ENCODE measurements around the gene ADCY4.

ADCY4 gene

GRCh38 chr14:24314377-24315193 lies 20.3 kb downstream of the ADCY4 start:
- DNase-seq = no peak

DNA sequence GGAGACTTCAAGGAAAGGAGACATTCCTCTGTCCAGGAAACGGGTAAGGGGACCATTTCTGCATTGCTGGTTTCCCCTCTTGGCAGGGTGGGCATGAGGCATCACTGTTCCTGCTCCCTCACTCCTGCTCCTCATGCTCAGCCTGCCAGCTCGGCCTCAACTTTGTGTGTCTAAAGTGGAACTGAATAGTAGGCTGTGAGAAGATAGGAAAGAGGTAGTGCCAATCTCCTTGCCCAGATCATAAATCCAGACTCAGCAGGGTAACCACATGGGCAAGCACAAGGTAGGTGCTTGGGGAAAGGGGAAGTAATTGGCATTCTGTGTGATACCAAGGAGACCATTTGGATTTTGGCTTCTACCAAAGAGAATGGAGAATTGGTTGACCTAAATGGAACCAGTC lies 21.0 kb downstream of the ADCY4 start:
- no peak for DNase-seq

GRCh38 chr14:24312736-24313507 lies 21.9 kb downstream of the ADCY4 start:
- DNase-seq = no peak

- DNase-seq = no peak
Measured at GRCh38 chr14:24311837-24312615, 22.8 kb downstream of the ADCY4 start.

DNA sequence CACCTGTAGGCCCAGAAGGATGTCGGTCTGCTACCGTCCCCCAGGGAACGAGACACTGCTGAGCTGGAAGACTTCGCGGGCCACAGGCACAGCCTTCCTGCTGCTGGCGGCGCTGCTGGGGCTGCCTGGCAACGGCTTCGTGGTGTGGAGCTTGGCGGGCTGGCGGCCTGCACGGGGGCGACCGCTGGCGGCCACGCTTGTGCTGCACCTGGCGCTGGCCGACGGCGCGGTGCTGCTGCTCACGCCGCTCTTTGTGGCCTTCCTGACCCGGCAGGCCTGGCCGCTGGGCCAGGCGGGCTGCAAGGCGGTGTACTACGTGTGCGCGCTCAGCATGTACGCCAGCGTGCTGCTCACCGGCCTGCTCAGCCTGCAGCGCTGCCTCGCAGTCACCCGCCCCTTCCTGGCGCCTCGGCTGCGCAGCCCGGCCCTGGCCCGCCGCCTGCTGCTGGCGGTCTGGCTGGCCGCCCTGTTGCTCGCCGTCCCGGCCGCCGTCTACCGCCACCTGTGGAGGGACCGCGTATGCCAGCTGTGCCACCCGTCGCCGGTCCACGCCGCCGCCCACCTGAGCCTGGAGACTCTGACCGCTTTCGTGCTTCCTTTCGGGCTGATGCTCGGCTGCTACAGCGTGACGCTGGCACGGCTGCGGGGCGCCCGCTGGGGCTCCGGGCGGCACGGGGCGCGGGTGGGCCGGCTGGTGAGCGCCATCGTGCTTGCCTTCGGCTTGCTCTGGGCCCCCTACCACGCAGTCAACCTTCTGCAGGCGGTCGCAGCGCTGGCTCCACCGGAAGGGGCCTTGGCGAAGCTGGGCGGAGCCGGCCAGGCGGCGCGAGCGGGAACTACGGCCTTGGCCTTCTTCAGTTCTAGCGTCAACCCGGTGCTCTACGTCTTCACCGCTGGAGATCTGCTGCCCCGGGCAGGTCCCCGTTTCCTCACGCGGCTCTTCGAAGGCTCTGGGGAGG lies 23.9 kb downstream of the ADCY4 start, which contains the start of gene LTB4R:
TSS of gene LTB4R (plus strand) at position 857 of the 959 bp plus-strand sequence. CDS start 4,150 bp downstream, outside the sequence.
- peak in 3 of 4 experiments; percentile 31 to 59 (median 53) for DNase-seq

DNA sequence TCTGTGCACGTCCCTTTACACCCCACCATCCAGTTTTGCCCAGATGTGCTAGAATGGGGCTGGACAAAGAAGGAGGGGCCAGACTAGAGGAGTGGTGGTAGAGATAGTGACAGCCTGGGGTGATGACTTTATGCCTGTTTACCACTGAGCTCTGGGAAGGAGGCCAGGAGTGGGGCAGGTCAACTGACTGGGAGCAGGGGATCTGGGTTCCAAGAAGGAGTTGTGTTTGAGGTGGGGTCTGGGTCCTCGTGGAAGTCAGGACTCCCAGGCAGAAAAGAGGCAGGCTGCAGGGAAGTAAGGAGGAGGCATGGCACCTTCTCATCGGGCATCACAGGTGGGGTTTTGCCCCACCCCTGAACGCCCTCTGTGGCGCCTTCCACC lies 24.6 kb downstream of the ADCY4 start:
- DNase-seq = no peak

DNA sequence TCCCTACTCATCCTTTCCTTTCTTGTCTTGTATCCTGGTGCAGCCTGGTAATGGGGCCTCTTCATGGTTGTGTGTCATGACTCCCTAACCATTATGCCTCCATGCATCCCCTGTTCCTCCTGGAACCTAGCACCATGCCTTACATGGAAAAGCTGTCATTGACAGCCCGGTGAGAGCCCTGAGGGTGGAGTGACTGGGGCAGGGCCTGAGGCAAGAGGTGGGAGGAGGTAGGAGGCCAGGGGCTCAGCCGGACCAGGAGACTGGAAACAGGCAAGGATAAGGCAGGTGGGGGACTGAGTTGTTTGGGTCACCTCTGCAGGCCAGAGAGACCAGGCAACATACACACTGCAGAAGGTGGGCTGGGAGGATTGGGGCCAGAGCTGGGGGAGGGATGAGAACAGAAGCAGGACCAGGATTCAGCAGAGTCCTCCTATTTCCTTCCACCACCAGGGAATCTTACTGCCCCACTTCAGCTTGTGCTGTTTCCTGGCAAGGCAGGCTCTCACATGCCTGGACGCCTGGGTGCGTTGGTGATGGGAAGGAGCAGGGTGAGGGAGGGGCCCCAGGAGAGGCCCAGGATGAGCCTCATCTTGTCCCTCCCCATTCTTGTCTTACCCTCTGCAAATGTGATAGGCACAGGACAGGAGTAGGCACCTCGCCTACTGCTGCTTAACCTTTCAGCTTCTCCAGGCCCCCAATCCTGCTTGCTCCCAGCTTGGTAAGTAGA lies 25.2 kb downstream of the ADCY4 start, which contains the start of gene LTB4R2:
TSS of gene LTB4R2 (plus strand) at position 603 of the 727 bp plus-strand sequence. CDS start 525 bp downstream, outside the sequence.
- DNase-seq = no peak

- DNase-seq = no peak
Measured at GRCh38 chr14:24308342-24309124, 26.3 kb downstream of the ADCY4 start.

DNA sequence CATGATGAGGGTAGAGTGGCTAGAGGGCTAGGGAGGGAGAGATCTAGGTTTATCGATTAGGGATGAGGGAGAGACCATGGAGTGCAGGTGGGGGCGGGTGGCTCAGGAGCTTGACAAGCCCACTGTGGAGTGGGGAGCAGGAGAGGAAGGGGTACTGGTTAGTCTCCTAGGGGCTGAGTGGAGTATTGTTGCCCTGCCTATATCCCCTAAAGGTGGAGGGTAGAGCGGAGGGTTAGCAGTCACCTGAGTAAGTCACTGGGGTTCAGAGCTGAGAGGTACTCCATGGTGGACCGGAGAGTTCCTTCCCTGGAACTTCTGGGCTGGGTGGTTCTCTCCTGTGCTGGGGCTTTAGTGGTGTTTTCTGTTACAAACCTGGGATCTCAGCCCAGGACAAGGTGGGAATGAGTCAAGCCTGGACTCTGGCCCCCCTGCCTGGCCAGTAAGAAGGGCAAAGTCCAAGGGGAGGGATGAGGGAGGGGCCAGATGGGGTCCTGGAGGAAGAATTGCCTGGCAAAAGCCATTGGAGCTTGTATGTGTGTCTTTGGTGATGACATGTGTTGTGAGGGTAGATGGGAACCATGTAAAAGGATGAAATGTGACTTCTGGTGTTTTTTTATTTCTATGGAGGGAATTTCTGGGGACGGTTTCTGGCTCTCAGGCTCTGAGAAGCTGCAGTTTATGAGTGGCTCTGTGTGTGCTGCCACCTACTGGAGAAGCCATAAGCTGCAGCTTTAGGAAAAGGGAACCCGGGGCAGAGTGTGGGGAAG lies 27.1 kb downstream of the ADCY4 start, which contains the start of gene CIDEB:
TSS of gene CIDEB (minus strand) at position 403 of the 767 bp plus-strand sequence. CDS start at position 284, 119 bp downstream.
- peak; percentile 30 to 40 (median 34) for DNase-seq

DNA sequence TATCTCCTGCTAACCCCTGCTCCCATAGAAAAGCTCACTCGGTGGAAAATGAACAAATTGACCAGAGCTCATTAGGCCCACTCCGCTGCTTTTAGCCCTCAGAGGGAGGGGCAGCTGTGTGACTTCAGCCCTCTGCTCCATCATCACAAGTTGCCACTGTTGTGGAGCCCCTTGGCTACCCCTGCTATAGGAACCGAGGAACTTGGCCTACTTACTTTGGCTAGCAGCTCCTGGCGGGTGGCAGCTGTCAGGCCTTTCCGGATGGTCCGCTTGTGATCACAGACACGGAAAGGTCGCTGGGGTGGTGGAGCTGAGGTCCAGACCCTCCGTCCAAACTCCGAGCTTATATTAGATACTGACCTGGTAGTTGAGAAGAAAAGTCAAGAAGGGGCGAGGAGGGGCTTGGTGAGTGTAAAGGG lies 27.7 kb downstream of the ADCY4 start:
- no peak for DNase-seq

- DNase-seq = no peak
Measured at GRCh38 chr14:24304019-24304387, 30.9 kb downstream of the ADCY4 start.

- no peak for DNase-seq
Measured at GRCh38 chr14:24300326-24300980, 34.4 kb downstream of the ADCY4 start.

DNA sequence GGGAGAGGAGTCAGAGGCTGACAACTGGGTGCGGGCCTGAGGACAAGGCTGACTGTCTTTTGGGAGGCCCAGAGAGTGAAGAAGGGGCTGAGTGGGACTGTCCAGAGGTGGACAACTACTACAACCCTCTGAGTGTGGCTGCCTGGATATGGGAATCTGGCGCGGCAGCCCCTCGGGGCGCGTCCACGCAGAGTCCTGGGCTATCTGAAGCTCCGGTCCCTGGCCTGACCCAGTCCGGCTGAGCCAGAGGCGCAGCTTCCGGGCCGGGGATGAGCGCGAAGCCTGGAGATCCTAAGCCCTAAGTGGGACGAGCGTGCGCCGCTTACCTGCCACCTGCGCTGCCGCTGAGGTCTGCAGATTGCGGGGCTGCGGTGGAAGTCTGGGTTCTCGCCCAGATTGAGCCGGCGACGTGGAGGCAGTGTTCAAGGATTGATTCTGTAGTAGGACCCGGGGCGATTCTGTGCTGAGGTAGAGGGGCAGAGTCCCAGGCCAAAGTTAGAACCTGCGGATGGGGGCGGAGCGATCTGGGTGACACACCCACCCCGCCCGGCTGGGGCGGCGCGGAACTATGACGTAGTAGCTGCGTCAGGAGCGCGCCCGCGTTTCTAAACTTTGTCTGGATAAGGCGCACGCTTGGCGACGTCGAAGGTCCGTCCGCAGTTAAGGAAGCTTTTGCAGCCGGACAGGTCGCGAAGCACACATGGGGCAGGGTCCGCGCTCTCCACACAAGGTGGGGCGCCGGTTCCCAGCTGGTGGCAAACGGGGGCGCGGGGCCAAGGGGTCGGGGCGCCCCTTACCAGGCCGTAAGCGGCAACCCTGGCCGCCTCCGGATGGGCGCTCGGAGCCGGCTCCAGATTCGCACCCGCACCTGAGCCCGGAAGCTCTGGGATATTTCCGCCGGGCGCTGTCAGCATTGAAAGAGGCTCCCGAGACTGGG lies 35.3 kb downstream of the ADCY4 start, which contains the start of the genes DHRS1 and NOP9:
TSS of gene DHRS1 (minus strand) at position 526 of the 937 bp plus-strand sequence. CDS start 674 bp downstream, outside the sequence.
TSS of gene NOP9 (plus strand) at position 596 of the 937 bp plus-strand sequence. CDS start at position 701, 105 bp downstream.
- DNase-seq = peak; percentile 83 to 86 (median 84)

GRCh38 chr14:24298892-24299254 lies 36.0 kb downstream of the ADCY4 start:
- no peak for DNase-seq

DNA sequence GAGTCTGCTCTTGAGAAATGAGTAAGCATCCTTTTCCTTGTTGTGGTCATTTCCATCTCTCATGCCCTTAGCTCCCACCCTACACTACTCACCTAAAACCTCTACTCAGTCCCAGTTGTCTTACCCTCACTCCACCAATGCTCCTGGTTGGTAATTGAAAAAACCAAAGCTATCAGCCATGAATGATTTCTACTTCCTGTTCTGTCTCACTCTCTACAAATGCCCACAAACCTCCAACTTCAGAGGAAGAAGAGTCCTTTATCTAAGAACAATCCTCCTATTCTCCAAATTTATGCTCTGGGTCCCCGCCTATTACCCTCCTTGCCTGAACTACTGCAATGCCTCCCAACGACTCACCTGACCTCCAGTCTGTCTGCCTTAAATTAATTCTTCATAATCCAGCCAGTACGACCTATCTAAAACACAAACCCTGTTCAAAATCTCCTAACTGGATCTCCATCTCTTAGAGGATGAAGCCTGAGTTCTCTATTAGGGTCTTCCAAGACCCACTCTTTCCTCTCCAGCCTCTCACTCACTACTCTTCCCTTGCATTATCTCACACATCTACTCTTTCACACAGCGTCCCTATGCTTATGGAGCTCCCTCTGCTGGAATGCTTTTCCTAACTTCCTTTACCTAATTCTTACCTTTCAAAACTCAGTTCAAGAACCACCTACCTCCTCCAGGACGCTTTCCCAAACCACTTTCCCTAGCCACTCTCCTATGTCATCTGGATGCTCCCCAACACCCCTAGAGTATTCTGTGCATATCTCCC lies 37.5 kb downstream of the ADCY4 start:
- DNase-seq = no peak
